Stimulated activated naive CD8-positive, alpha-beta T cell treated with anti-CD3 and anti-CD28 coated beads, Interleukin-15, amount 100 ng/mL, for 72 hours (primary cell): ENCODE data around the gene CDKAL1.
A peak's percentile ranks its signal among the peaks of the same experiment; 100 is the strongest.
"Not testable (repeated sequence)": the region's sequence is repeated elsewhere in the genome, so short reads cannot be mapped to it uniquely, and the experiment has no call there.

Experiments
- ATAC-seq: fragments of 150-1000 bp; cut with Tn5 transposase; 2 replicates; pipeline ENCODE4 v1.10.0; 2021; ENCODE audit warnings: mild to moderate bottlenecking, moderate library complexity
- DNase-seq, 2 donors: peaks; one replicate each; pipeline ENCODE4 v3.0.0; 2021 to 2022
- H3K27ac Mint-ChIP-seq, 2 donors: one replicate each; pipeline ENCODE4 v1.8.0; 2022; ENCODE audit warnings: mild to moderate bottlenecking in 2 of 2, mixed read lengths in 2 of 2, moderate library complexity in 2 of 2
- H3K27me3 Mint-ChIP-seq: one replicate; pipeline ENCODE4 v1.8.0; 2022; ENCODE audit warnings: mixed read lengths
- H3K4me1 Mint-ChIP-seq: one replicate; pipeline ENCODE4 v1.8.0; 2022; ENCODE audit warnings: mild to moderate bottlenecking, mixed read lengths
- H3K4me3 Mint-ChIP-seq, 2 donors: one replicate each; pipeline ENCODE4 v1.8.0; 2022; ENCODE audit warnings: mild to moderate bottlenecking in 2 of 2, mixed read lengths in 2 of 2, moderate library complexity in 1 of 2
- H3K9me3 Mint-ChIP-seq, 2 donors: one replicate each; pipeline ENCODE4 v1.8.0; 2022; ENCODE audit warnings: mixed read lengths in 2 of 2

Gene CDKAL1

GRCh38 chr6:20893412-20893811 lies 359.2 kb downstream of the CDKAL1 start:
- Mint-ChIP-seq H3K27ac (no peak overlapping the region), H3K27me3 (no peaks in the 10 kb centered on the region), H3K9me3 (peaks cover 0 to 5% of the 10 kb centered on the region in 2 donors), H3K4me1 (no peaks in the 10 kb centered on the region), H3K4me3 (no peak overlapping the region)
- ATAC-seq, result no peak
- no peak for DNase-seq

- no peak for DNase-seq
- Mint-ChIP-seq H3K4me1 (no peaks in the 10 kb centered on the region), H3K27ac (no peak overlapping the region), H3K9me3 (peaks cover 12 to 22% of the 10 kb centered on the region in 2 donors), H3K4me3 (no peak overlapping the region), H3K27me3 (no peaks in the 10 kb centered on the region)
- no peak for ATAC-seq
These were observed 366.3 kb downstream of the CDKAL1 start for GRCh38 chr6:20900389-20901160.

- Mint-ChIP-seq H3K27ac (no peak overlapping the region), H3K4me3 (no peak overlapping the region), H3K4me1 (no peaks in the 10 kb centered on the region)
These were observed 371.1 kb downstream of the CDKAL1 start for GRCh38 chr6:20905377-20905776.

GRCh38 chr6:20906945-20907344 lies 372.7 kb downstream of the CDKAL1 start:
- Mint-ChIP-seq H3K27me3 (no peaks in the 10 kb centered on the region), H3K4me3 (no peak overlapping the region), H3K27ac (no peak overlapping the region), H3K9me3 (peaks cover 14 to 28% of the 10 kb centered on the region in 2 donors), H3K4me1 (no peaks in the 10 kb centered on the region)
- DNase-seq (no peak), ATAC-seq (no peak)

More at GRCh38 chr6:20905377-20905776, 371.1 kb downstream of the CDKAL1 start:
- peaks cover 14 to 30% of the 10 kb centered on the region in 2 donors for H3K9me3 Mint-ChIP-seq
- H3K27me3 Mint-ChIP-seq, result no peaks in the 10 kb centered on the region
- ATAC-seq, result no peak
- DNase-seq, result no peak

- Mint-ChIP-seq H3K27me3 (no peaks in the 10 kb centered on the region), H3K4me3 (no peak overlapping the region), H3K27ac (no peak overlapping the region), H3K4me1 (no peaks in the 10 kb centered on the region), H3K9me3 (peaks cover 14 to 22% of the 10 kb centered on the region in 2 donors)
- no peak for ATAC-seq
- no peak for DNase-seq
These were observed 373.3 kb downstream of the CDKAL1 start for GRCh38 chr6:20907486-20908071.

- Mint-ChIP-seq H3K27ac (no peak overlapping the region), H3K4me3 (no peak overlapping the region), H3K9me3 (peaks cover 19 to 31% of the 10 kb centered on the region in 2 donors), H3K27me3 (no peaks in the 10 kb centered on the region), H3K4me1 (no peaks in the 10 kb centered on the region)
- ATAC-seq (no peak), DNase-seq (no peak)
These were observed 375.4 kb downstream of the CDKAL1 start for GRCh38 chr6:20909621-20910020.

- Mint-ChIP-seq H3K4me1 (no peaks in the 10 kb centered on the region), H3K27me3 (no peaks in the 10 kb centered on the region), H3K27ac (no peak overlapping the region), H3K4me3 (no peak overlapping the region), H3K9me3 (peaks cover 22 to 31% of the 10 kb centered on the region in 2 donors)
- no peak for ATAC-seq
- DNase-seq, result no peak
These were observed 377.5 kb downstream of the CDKAL1 start for GRCh38 chr6:20911712-20912111.

- ATAC-seq, result no peak
- no peak overlapping the region for H3K27ac Mint-ChIP-seq
These were observed 380.9 kb downstream of the CDKAL1 start for GRCh38 chr6:20915156-20915555.

GRCh38 chr6:20915626-20916025 lies 381.4 kb downstream of the CDKAL1 start:
- H3K4me3 Mint-ChIP-seq, result no peak overlapping the region
- no peak overlapping the region for H3K27ac Mint-ChIP-seq
- H3K4me1 Mint-ChIP-seq, result peaks cover 17% of the 10 kb centered on the region
- H3K9me3 Mint-ChIP-seq, result peaks cover 17 to 25% of the 10 kb centered on the region in 2 donors
- ATAC-seq (no peak), DNase-seq (no peak)
- no peaks in the 10 kb centered on the region for H3K27me3 Mint-ChIP-seq

More at GRCh38 chr6:20915156-20915555, 380.9 kb downstream of the CDKAL1 start:
- H3K4me3 Mint-ChIP-seq, result no peak overlapping the region
- H3K27me3 Mint-ChIP-seq, result no peaks in the 10 kb centered on the region
- DNase-seq, result no peak
- peaks cover 18 to 28% of the 10 kb centered on the region in 2 donors for H3K9me3 Mint-ChIP-seq
- peaks cover 17% of the 10 kb centered on the region for H3K4me1 Mint-ChIP-seq

- Mint-ChIP-seq H3K4me3 (no peak overlapping the region), H3K27me3 (no peaks in the 10 kb centered on the region), H3K9me3 (peaks cover 17 to 25% of the 10 kb centered on the region in 2 donors), H3K4me1 (peaks cover 17% of the 10 kb centered on the region), H3K27ac (no peak overlapping the region)
- ATAC-seq (no peak), DNase-seq (no peak)
These were observed 381.8 kb downstream of the CDKAL1 start for GRCh38 chr6:20916086-20916485.

- H3K27me3 Mint-ChIP-seq, result no peaks in the 10 kb centered on the region
- peak overlapping the region in 1 of 2 donors; percentile 54 for H3K27ac Mint-ChIP-seq
- peak overlapping the region in 1 of 2 donors; percentile 6 for H3K4me3 Mint-ChIP-seq
- H3K4me1 Mint-ChIP-seq, result peaks cover 17% of the 10 kb centered on the region
- H3K9me3 Mint-ChIP-seq, result peaks cover 13 to 17% of the 10 kb centered on the region in 2 donors
- DNase-seq (no peak), ATAC-seq (no peak)
These were observed 384.6 kb downstream of the CDKAL1 start for GRCh38 chr6:20918868-20919267.

GRCh38 chr6:20919677-20920385 lies 385.6 kb downstream of the CDKAL1 start:
- peak overlapping the region in 1 of 2 donors; percentile 57 for H3K4me3 Mint-ChIP-seq
- H3K27ac Mint-ChIP-seq, result peak overlapping the region in 1 of 2 donors; percentile 63
- no peaks in the 10 kb centered on the region for H3K27me3 Mint-ChIP-seq
- ATAC-seq, result peak; percentile 97
- H3K4me1 Mint-ChIP-seq, result peaks cover 17% of the 10 kb centered on the region
- H3K9me3 Mint-ChIP-seq, result peaks cover 13 to 18% of the 10 kb centered on the region in 2 donors
- DNase-seq, result peak in 1 of 2 donors; percentile 39

- H3K9me3 Mint-ChIP-seq, result peaks cover 0 to 6% of the 10 kb centered on the region in 2 donors
- no peaks in the 10 kb centered on the region for H3K27me3 Mint-ChIP-seq
- ATAC-seq (no peak), DNase-seq (no peak)
- H3K4me3 Mint-ChIP-seq, result no peak overlapping the region
- H3K27ac Mint-ChIP-seq, result peak overlapping the region in 1 of 2 donors; percentile 67
- H3K4me1 Mint-ChIP-seq, result peaks cover 17% of the 10 kb centered on the region
These were observed 387.3 kb downstream of the CDKAL1 start for GRCh38 chr6:20921578-20921977.

- peaks cover 0 to 5% of the 10 kb centered on the region in 2 donors for H3K9me3 Mint-ChIP-seq
- peak overlapping the region in 1 of 2 donors; percentile 37 for H3K27ac Mint-ChIP-seq
- DNase-seq (no peak), ATAC-seq (no peak)
- no peaks in the 10 kb centered on the region for H3K27me3 Mint-ChIP-seq
- peaks cover 17% of the 10 kb centered on the region for H3K4me1 Mint-ChIP-seq
- H3K4me3 Mint-ChIP-seq, result no peak overlapping the region
These were observed 388.5 kb downstream of the CDKAL1 start for GRCh38 chr6:20922743-20923142.

- not testable (repeated sequence) for H3K27me3 Mint-ChIP-seq, ATAC-seq, H3K9me3 Mint-ChIP-seq, DNase-seq, H3K4me3 Mint-ChIP-seq, H3K27ac Mint-ChIP-seq
- peaks cover 11% of the 10 kb centered on the region for H3K4me1 Mint-ChIP-seq
These were observed 389.8 kb downstream of the CDKAL1 start for GRCh38 chr6:20924094-20924493.
